Myocyte (in vitro differentiated cells): ENCODE results near the gene NFS1. TPM values are rescaled to one million over a fixed set of nuclear protein-coding genes. Genes with fewer than 3 reads are reported as not detected.

Source experiments
- DNase-seq: peaks from one replicate; pipeline ENCODE4 v3.0.0-alpha.2; 2012; ENCODE audit warnings: low read depth
- total RNA-seq: library from RNA; depleted of rRNA; stranded (reverse); fragments of >200 nt; gene quantifications from 2 replicates; pipeline ENCODE4 v1.2.3, GENCODE V29; 2014

Gene NFS1
- total RNA-seq, 1 donor from 2014 or later = 37.1 TPM

DNA sequence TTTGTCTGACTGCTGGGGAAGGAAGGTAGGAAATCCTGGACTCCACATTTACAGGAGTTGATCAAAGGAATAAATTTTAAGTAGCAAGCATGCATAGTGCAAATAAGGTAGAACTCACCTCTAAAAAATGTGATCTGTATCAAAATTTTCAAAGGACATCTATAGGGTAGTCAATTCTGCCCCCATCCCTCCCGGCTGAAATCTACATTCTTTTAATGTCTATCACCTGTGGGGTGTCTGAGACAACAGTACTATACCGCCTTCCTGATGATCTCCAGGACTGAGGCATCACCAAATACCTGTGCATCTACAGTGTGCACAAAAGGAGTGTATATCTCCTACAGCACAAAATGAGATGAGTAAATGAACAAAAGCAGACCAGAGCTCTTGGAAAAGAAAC lies 54.3 kb downstream of the NFS1 start:
- no peak for DNase-seq

DNA sequence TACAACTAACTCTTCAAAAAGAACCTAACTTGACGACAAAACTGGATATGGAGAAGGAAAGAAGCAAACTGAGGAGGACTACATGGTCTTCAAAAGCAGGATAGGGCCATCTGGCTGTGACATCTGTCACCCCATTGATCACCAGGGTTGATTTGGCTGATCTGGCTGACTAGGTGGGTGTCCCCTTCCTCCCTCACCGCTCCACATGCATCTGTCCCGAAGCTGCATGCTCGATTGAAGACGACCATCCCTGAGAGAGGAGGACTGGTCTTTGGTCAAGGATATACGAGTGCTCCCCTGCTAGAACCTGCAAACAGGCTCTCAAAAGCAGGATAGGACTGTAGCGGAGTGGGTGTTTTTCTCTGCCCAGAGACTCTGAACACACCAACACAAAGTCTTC lies 56.1 kb downstream of the NFS1 start:
- no peak for DNase-seq

DNA sequence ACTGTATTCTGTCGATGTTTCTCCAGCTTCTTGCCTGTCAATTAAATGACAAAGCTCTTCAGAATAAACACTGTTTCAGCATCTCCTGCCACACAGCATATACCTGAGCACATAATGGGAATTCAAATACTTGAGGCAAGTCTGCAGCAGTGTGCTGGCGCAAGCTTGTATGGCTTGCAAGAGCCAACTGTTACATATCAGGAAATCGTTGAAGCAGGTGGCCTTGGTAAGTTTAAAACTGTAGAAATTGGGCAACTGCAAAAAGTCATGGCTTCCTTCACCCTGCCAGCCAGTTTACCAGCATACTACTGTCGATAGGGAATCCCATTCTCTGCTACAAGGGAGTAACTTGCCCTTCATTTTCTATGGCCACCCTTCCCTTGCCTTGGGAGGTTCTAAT lies 57.4 kb downstream of the NFS1 start:
- DNase-seq = no peak

DNA sequence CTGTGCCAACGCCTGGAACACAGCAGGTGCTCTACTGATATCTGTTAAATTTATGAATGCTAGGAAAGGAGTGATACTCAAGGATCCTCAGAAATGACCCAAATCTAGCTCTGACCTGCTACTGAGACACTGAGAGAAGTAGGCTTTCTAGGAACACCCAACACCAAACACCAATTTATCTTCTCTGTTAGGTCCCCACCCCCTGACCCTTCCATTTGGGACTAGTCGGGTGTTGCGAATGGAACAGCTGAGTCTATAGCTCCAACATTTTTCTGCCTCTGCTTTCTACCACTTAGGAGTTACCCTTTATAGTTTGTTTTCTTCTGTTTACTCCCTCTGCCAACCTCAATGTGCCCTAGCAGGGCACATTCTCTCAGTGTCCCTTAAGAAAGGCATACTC lies 58.4 kb downstream of the NFS1 start:
- DNase-seq = no peak

DNA sequence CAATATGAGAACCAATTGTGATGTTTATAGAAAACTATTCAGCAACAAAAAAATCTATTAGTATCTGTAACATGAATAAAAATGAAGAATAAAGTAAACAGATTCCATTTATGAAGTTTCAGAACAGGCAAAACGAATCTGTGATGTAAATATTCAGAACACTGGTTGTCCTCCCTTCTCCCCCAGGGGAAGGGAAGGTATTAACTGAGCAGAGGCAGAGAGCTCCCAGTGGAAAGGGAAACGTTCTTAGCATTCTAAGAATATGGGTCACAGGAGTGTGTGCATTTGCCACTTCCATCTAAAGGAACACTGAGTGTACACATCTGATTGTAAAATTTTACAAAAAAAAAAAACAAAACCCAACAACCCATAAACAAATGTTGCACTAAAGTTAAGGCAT lies 60.4 kb downstream of the NFS1 start:
- no peak for DNase-seq

DNA sequence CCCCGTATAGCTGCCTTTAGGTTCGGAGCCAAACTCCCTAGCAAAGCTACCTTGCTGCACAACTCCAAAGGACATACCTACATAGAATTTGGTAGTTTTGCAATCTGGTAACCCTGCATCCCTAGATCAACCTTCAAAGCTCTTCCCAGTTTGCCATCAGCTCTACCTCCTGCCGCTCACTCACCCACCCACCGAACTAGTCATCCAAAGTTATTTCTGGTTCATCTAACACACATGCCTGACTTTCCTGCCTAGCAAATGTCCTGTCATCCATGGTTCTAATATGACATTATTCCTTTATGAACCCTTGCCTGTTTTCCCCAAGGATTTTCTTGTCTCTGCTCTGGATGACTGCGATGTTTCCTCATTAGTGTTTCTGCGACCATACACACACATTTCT lies 61.9 kb downstream of the NFS1 start:
- DNase-seq = peak; percentile 32

DNA sequence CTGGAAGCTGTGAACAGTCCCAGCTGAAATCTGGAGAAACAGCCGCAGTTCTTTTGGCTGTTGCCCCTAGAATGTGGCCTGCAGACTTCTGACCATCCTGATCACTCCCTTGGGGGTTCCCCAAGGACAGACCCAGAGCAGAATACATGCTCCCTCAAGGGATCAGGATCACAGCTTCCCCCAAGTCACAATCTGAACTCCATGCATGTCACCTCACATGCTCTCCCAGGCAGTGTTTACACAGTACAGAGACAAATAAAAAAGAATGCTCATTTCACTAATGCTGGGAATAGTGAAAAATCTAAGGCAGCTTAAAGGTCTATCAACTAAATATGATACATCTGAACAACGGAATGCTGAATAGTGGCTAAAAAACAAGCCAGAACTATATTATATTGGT lies 63.1 kb downstream of the NFS1 start:
- DNase-seq = no peak

DNA sequence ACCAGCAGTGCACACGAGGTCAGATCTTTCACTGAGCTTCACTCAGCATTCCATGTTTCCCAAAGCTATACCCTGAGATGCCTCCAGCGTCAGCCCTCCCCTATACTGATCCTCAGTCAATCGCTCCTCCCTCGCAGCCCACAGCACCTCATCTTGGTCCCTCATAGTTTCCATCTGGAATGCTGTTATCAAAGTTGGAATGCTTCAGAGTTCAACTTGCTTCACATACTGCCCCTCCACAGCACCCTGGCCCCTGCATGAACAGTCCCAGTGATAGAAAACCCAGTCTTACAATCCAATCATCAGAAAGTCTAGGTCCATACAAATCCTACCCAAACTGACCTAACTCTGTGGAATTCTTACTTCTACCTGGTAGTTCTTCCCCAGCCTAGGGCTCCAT lies 63.5 kb downstream of the NFS1 start:
- no peak for DNase-seq

DNA sequence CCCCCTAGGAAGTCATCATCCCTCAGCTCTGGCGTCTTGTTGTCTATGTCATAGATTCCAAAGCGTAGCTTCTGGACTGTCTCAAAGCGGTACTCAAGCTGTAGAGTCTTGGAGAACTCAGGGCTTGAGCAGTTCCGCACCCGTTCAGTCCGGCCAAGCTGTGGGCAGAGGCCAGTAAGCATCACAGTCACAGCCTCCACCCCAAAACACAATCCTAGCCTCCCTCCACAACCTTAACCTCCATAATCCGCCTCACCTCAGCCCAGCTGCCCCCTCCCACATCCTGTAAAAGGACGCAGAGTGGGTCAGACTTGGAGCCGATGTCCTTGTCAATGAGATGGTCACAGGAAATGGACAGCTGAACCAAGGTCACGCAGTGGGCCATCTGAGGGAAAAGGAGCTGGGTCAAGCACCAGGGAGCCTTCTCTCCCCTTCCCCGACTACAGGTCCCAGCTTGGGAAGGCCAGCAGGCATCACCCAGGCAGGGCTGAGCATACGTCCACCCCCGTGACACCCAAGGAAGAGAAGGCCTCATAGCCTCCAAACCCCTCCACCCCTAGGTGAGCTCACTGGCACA lies 66.5 kb downstream of the NFS1 start:
- no peak for DNase-seq

DNA sequence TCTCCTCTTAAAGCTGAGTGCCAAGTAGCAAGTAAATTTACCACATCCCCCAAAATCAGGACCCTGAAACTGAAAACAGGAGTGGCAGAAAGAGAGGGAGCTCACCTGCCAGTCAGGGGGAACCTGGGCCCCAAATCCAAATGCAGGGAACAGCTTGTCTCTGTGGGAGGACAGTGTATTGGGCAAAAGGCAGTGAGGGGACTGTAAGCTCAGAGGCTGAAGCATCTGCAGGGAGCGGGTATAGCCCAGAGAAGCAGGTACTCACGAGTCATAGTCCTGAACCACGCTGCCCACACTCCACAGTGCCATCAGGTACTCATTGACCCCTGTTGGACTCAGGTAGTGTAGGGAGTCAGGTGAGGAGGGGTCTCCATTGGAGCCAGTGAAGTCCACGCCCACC lies 68.5 kb downstream of the NFS1 start:
- no peak for DNase-seq

DNA sequence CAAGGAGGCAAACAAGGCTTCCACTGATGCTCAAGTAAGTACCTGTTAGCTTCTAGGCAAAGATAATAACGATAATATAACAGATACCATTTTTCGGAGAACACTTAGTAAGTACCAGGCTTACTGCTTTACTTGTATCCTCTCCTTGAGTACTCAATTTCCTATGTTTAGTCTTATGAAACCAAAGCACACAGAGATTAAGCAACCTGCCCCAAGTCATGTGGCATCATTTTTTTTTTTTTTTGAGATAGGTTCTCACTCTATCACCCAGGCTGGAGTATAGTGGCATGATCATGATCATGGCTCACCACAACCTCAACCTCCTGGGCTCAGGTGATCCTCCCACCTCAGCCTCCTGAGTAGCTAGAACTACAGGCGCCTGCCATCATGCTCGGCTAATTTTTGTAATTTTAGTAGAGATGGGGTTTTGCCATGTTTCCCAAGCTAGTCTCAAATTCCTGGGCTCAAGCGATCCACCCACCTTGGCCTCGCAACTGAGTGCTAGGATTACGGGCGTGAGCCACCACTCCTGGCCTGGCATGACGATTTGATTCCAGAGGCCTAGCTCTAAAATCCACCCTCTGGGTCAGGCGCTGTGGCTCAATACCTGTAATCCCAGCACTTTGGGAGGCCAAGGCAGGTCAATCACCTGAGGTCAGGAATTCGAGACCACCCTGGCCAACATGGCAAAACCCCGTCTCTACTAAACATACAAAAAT lies 69.6 kb downstream of the NFS1 start:
- DNase-seq = no peak

DNA sequence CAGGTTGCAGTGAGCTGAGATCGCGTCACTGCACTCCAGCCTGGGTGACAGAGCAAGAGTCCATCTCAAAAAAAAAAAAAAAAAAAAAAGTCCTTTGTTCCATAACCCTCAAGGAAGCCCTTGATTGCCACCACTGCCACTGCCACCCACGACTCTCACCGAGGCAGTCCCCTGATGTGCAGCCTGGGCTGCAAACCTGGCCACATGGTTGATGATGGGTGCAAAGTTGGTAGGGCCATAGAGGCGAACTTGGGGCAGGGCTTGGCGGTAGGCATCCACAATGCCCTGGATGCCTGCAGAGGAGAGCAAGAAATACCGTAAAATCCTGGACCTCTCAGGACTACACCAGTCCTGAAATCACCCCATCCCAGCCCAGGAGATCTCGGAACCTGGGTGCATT lies 72.0 kb downstream of the NFS1 start:
- DNase-seq = no peak

DNA sequence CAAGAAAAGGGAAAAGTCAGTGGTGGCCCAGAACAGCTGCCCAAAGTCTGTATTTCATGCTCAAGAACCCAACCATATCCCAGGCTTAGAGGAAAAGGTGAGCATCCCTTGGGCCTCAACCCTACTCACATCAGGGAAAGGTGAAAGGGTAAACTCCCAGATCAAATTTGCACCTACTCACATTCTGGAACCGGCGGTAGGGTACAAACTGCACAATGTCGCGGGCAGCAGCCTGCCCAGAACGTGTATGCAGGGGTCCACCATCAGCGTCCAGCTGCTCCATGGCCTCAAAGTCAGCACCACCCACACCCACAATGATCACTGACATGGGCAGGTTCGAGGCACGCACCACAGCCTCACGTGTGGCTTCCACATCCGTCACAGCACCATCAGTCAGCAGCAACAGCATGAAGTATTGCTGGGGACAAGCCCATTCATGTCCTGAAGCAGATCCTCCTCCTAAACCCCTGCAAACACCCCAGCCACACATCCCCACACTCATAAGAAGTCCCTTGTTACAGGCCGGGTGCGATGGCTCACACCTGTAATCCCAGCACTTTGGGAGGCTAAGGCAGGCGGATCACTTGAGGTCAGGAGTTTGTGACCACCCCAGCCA lies 72.7 kb downstream of the NFS1 start:
- no peak for DNase-seq

DNA sequence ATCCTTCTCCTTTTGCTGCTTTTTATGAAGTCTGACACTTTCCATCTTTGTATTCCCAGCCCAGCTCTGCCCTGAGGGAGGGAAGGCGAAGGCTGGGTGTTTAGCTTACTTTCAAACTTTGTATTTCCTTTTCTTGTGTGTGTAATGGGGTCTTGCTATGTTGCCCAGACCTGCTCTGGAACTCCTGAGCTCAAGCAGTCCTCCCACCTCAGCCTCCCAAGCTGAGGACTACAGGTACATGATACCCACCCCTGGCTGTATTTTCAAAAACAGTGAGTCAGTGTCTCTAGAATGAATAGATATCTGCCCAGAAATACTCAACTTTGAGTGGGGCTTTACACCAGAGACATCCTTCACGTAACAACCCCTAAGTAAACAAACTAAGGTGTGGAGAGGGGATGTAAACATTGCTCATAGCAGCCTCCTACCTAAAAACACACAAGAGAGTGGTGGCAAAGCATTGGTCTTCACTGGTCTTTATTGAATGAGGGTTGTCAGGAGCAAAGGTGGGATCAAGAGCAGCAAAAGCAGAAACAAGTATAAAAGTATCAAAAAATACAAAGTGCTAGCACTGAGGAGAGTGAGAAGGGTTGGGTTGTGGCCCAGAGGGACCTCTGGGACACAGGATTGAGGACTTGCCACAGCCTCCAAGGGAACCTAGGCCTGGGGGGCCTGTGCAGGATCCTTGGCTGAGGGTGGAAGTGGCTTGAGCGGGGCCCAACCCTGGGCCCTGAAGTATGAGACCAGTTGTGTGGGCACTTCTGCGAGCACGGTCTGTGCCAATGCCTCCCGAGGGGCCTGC lies 73.4 kb downstream of the NFS1 start:
- DNase-seq = no peak

DNA sequence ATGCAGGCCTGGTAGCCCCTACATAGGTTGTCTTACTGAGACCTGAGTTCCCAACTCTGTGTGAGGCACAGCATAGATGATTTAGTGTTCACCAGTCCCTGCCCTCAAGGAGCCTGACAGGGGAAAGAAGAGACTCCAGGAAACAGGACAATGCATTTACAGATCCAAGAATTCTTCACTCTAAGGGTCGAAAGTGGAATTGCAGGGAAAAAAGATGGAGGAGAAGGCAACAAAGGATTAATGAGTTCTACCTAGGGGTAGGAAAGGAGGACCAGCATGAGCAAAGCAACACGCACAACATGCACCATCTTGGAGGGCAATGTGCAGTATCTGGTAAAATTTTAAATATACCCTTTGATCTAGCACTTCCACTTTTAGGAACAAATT lies 77.6 kb downstream of the NFS1 start:
- DNase-seq = no peak

DNA sequence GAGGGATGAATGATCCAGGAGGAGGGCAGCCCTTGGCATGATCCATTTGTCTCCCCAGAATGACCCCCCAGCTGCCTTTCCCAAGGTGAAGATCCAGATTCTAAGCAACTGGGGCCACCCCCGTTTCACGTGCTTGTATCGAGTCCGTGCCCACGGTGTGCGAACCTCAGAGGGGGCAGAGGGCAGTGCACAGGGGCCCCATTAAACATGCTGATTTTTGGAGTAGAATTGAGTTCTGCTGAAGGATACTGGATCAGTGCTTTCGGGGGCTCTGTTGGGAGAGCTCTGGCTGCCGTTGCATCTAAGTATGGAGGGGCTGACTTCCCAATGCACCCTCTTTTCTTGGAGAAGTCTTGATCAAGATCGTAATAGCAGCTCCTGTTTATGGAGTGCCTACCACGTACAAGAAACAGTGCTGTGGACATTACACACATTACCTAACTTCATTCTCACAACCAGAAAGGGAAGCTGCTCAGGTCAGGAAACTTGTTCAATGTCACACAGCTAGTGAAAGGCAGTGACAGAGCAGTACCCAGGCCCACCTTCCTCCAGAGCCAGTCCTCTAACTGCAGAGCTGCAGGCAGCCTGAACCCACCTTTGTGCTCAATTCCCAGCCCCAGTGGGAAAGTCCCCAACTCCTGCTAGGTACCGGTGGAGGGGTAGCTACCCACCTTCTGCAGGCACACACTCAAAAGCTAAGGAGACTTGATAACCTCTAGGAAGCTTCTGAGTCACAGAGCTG lies 78.2 kb downstream of the NFS1 start:
- DNase-seq = no peak

DNA sequence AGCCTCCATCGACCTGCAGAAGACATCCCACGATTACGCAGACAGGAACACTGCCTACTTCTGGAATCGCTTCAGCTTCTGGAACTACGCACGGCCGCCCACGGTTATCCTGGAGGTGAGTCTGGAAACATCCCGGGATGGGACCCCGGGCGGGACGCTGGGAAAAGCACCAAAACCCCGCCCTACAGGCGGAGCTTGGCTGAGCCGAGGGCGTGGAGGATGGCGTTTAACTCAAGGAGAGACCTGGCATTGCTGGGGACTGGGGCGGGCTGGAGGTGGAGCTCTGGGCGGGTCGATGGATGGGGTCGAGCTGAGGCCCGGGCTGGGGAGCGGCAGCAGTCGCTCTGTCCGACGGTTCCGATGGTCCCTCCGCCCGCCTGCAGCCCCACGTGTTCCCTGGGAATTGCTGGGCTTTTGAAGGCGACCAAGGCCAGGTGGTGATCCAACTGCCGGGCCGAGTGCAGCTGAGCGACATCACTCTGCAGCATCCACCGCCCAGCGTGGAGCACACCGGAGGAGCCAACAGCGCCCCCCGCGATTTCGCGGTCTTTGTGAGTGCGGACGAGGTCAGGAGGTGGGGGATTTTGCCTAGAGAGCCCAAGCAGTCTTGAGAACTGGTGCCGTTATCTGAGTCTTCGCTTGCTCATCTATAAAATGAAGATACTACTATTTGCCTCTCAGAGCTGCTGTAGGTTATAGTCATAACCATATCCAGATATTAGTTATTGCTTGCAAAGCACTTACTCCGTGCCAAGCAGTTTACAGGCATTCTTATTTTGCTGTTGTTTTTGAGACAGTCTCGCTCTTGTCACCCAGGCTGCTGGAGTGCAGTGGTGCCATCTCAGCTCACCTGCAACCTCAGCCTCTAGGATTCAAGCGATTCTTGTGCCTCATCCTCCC lies 79.7 kb downstream of the NFS1 start:
- peak; percentile 57 for DNase-seq

DNA sequence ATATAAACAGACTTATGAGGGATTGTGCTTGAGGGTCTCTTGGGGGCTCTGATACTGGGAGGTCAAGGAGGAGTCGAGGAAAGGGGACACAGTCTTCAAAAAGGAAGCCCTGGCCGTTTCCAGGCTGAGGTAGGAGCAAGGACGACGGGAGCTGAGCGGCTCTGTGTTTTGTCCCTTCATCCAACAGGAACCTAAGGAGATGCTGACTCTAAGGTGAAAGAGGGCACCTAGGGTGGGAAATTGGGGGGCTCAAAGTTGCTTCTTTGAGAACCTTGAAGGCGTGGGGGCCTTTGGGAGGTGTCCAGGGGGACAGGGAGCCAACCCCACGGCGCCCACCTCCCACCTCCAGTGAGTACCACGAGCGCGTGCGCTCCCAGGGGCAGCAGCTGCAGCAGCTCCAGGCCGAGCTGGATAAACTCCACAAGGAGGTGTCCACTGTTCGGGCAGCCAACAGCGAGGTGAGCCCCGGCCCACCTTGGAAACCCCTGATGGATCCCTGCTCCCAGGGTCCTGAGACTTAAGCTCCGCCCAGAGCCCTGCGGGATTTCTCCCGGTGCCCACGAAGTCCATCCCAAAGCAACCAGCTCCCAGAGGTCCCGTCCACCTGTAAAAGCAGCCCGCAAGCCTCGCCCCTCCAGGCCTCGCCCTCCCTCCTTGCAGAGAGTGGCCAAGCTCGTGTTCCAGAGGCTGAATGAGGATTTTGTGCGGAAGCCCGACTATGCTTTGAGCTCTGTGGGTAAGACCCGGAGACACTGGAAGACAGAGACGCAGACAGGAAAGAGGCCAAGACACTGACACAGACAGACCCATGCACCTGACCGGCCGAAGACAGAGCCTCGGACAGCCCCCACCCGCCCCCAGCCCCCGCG lies 80.7 kb downstream of the NFS1 start:
- no peak for DNase-seq
